Testis (tissue), 2 donors: ENCODE results near the gene ARL17B.

Source experiments
- CTCF ChIP-seq, 3 experiments: fragments of 450-650 bp in 2 of 3; fragments of 200-600 bp in 1 of 3; sonication (generic) in 1 of 3; IDR thresholded peaks; one replicate each; pipeline ENCODE4 v1.5.1; 2016 to 2019; ENCODE audit warnings: antibody characterized with exemption in 3 of 3, mild to moderate bottlenecking in 2 of 3, moderate library complexity in 1 of 3
- POLR2A ChIP-seq: fragments of 450-650 bp; IDR thresholded peaks from one replicate; pipeline ENCODE4 v1.6.1; 2017; ENCODE audit warnings: antibody characterized with exemption, mild to moderate bottlenecking, moderate library complexity

GRCh38 chr17:46274238-46274637 lies 87.3 kb downstream of the ARL17B start:
- TF ChIP-seq CTCF (IDR thresholded peaks at IDR 0.05) (no peak), POLR2A (no peak)
